Measurements from ENCODE around the gene THUMPD3. TPM values are rescaled to one million over a fixed set of nuclear protein-coding genes. Genes with fewer than 3 reads are reported as not detected.
A peak's percentile ranks its signal among the peaks of the same experiment; 100 is the strongest.

The THUMPD3 gene
- total RNA-seq, 3 donors from 2014 or later (not counting 1 experiment from before 2014, with no cell fraction given): 44.0 to 48.8 (median 46.3) TPM

GRCh38 chr3:9397906-9398699, 35.2 kb downstream of the THUMPD3 start:
- H3K36me3 Mint-ChIP-seq: no peaks in the 10 kb centered on the region
- Histone ChIP-seq H3K4me3 (ENCODE audit: low read length) (peak overlapping the region; percentile 77), H3K4me1 (ENCODE audit: control insufficient read depth, insufficient read depth, low read length) (peaks cover 25% of the 10 kb centered on the region), H3K9me3 (ENCODE audit: control insufficient read depth, insufficient read depth, low read length) (no peaks in the 10 kb centered on the region), H3K27ac (ENCODE audit: low read length) (peak overlapping the region; percentile 90), H3K36me3 (ENCODE audit: control insufficient read depth, insufficient read depth, low read length) (peaks cover 8% of the 10 kb centered on the region), H3K27me3 (ENCODE audit: control insufficient read depth, insufficient read depth, low read length) (no peaks in the 10 kb centered on the region)
- intact Hi-C loops (cut with micrococcal nuclease): loop anchor here (2.0 to 5.0 kb wide), 2 partner anchors 55 to 334 kb away; partner anchors contain the start of gene BRPF1
- peak overlapping the region; percentile 99 for H3K27ac Mint-ChIP-seq
- DNase-seq: peak; percentile 40 to 63
- no peaks in the 10 kb centered on the region for H3K27me3 Mint-ChIP-seq (ENCODE audit: low read depth in 2 of 2)
- ATAC-seq: no peak
- no peaks in the 10 kb centered on the region for H3K9me3 Mint-ChIP-seq
- peaks cover 70 to 77% of the 10 kb centered on the region in 2 donors for H3K4me1 Mint-ChIP-seq
- peak overlapping the region; percentile 98 for H3K4me3 Mint-ChIP-seq
- TF ChIP-seq CTCF (IDR thresholded peaks at IDR 0.05): no peak
- WGBS (ENCODE audit: insufficient coverage): under 1% methylated on average over 45 of the region's 47 CpGs

GRCh38 chr3:9398700-9399336, 36.0 kb downstream of the THUMPD3 start:
- intact Hi-C loops (cut with micrococcal nuclease): loop anchor here (2.0 to 5.0 kb wide), 2 partner anchors 54 to 333 kb away; partner anchors contain the start of gene BRPF1
- H3K4me1 ChIP-seq (ENCODE audit: control insufficient read depth, insufficient read depth, low read length): peaks cover 25% of the 10 kb centered on the region
- Mint-ChIP-seq H3K36me3 (no peaks in the 10 kb centered on the region), H3K4me3 (peak overlapping the region; percentile 98), H3K27ac (peak overlapping the region; percentile 99), H3K4me1 (peaks cover 73 to 81% of the 10 kb centered on the region in 2 donors), H3K27me3 (ENCODE audit: low read depth in 2 of 2) (no peaks in the 10 kb centered on the region), H3K9me3 (no peaks in the 10 kb centered on the region)
- no peak for TF ChIP-seq CTCF (IDR thresholded peaks at IDR 0.05)
- peaks cover 4% of the 10 kb centered on the region for H3K36me3 ChIP-seq (ENCODE audit: control insufficient read depth, insufficient read depth, low read length)
- DNase-seq: peak; percentile 25 to 74
- peak in 1 of 3 donors; percentile 3 for ATAC-seq
- peak overlapping the region; percentile 77 for H3K4me3 ChIP-seq (ENCODE audit: low read length)
- no peaks in the 10 kb centered on the region for H3K9me3 ChIP-seq (ENCODE audit: control insufficient read depth, insufficient read depth, low read length)
- under 1% methylated on average over 6 of the region's 7 CpGs for WGBS (ENCODE audit: insufficient coverage)
- peak overlapping the region; percentile 90 for H3K27ac ChIP-seq (ENCODE audit: low read length)
- H3K27me3 ChIP-seq (ENCODE audit: control insufficient read depth, insufficient read depth, low read length): no peaks in the 10 kb centered on the region

GRCh38 chr3:9399337-9399703, 36.5 kb downstream of the THUMPD3 start:
- Histone ChIP-seq H3K4me3 (ENCODE audit: low read length) (no peak overlapping the region), H3K4me1 (ENCODE audit: control insufficient read depth, insufficient read depth, low read length) (peaks cover 25% of the 10 kb centered on the region), H3K9me3 (ENCODE audit: control insufficient read depth, insufficient read depth, low read length) (no peaks in the 10 kb centered on the region), H3K36me3 (ENCODE audit: control insufficient read depth, insufficient read depth, low read length) (peaks cover under 1% of the 10 kb centered on the region), H3K27me3 (ENCODE audit: control insufficient read depth, insufficient read depth, low read length) (no peaks in the 10 kb centered on the region), H3K27ac (ENCODE audit: low read length) (peak overlapping the region; percentile 90)
- Mint-ChIP-seq H3K9me3 (no peaks in the 10 kb centered on the region), H3K27me3 (ENCODE audit: low read depth in 2 of 2) (no peaks in the 10 kb centered on the region), H3K4me3 (peak overlapping the region; percentile 98), H3K27ac (peak overlapping the region; percentile 99), H3K4me1 (peaks cover 71 to 80% of the 10 kb centered on the region in 2 donors), H3K36me3 (no peaks in the 10 kb centered on the region)
- intact Hi-C loops (cut with micrococcal nuclease): loop anchor here (2.0 to 5.0 kb wide), 2 partner anchors 53 to 333 kb away; partner anchors contain the start of gene BRPF1
- no peak for ATAC-seq
- no peak for DNase-seq
- WGBS (ENCODE audit: insufficient coverage): 12% methylated on average over 2 of the region's 2 CpGs
- TF ChIP-seq CTCF (IDR thresholded peaks at IDR 0.05): no peak
